HCT116 (cell line): ENCODE measurements around the gene KCNK13. TPM values are rescaled to one million over a fixed set of nuclear protein-coding genes. Genes with fewer than 3 reads are reported as not detected.

Source experiments
- ATAC-seq: fragments of 200-7000 bp; cut with Tn5 transposase; 2 replicates; pipeline ENCODE4 v1.9.1; 2020; ENCODE audit warnings: mild to moderate bottlenecking, moderate library complexity
- Bru-seq: library from RNA; stranded (reverse); fragments of 400-500 nt; gene quantifications from one replicate; lab custom pipeline; 2021; lab: Mats Ljungman, UMichigan
- BruChase-seq, 2 experiments: library from RNA; stranded (reverse); fragments of 400-500 nt; gene quantifications; one replicate each; lab custom pipeline; 2021; lab: Mats Ljungman, UMichigan
- BruUV-seq: library from RNA; stranded (reverse); fragments of 400-500 nt; replicated peaks from 2 replicates; lab custom pipeline; 2021; lab: Mats Ljungman, UMichigan
- CTCF ChIA-PET: fragments of 300-600 bp; sonication (Branson Sonifier 250); formaldehyde crosslinking; loops from one replicate; lab custom pipeline; 2021; ENCODE audit warnings: antibody characterized with exemption; lab: Charles Lee
- POLR2A ChIA-PET: fragments of 300-600, 350-600 bp; sonication (Branson Sonifier 250); formaldehyde crosslinking; loops from one replicate; lab custom pipeline; 2021; ENCODE audit warnings: antibody characterized with exemption; lab: Charles Lee
- RAD21 ChIA-PET, 2 experiments: fragments of 300-600 bp; sonication (Branson Sonifier 250); formaldehyde crosslinking; loops; one replicate each; lab custom pipeline; 2023; ENCODE audit warnings: low total read pairs in 2 of 2; ENCODE audit not compliant: uncharacterized antibody in 2 of 2, unreplicated experiment in 2 of 2, low non-redundant PET in 1 of 2; lab: Charles Lee
- DNase-seq: peaks from one replicate; pipeline ENCODE4 v3.0.0-alpha.2; 2010; ENCODE audit warnings: low read depth, low spot score
- H2AFZ ChIP-seq: fragments of 200-600 bp; shearing (Covaris generic), sonication (generic); 2 replicates; pipeline ENCODE4 v1.6.1; 2017; ENCODE audit warnings: low read depth, mixed run types, mixed read lengths, antibody characterized with exemption, low read length; ENCODE audit not compliant: poor library complexity, severe bottlenecking
- H3K27ac ChIP-seq: 2 replicates; pipeline ENCODE4 v1.5.1; 2012; ENCODE audit warnings: low read depth, low read length
- H3K27me3 ChIP-seq: fragments of 200-600 bp; sonication (generic); 2 replicates; pipeline ENCODE4 v1.6.1; 2016; ENCODE audit warnings: mixed run types, low read length, mixed read lengths; ENCODE audit not compliant: insufficient read depth
- H3K36me3 ChIP-seq, 2 experiments: fragments of 200-500 bp in 1 of 2; fragments of 200-600 bp in 1 of 2; sonication (Bioruptor generic) in 1 of 2; sonication (generic) in 1 of 2; 2 replicates each; pipeline versions ENCODE4 v1.5.1 to v1.6.1; 2014 to 2016; ENCODE audit warnings: low read length in 2 of 2, inconsistent platforms in 1 of 2, mixed read lengths in 1 of 2, mixed run types in 1 of 2; ENCODE audit not compliant: insufficient read depth in 2 of 2, control insufficient read depth in 1 of 2
- H3K4me1 ChIP-seq, 2 experiments: fragments of 200-600 bp in 1 of 2; sonication (generic) in 1 of 2; 2 replicates each; pipeline versions ENCODE4 v1.5.1 to v1.6.1; 2012 to 2017; ENCODE audit warnings: low read length in 2 of 2, inconsistent platforms in 1 of 2, mild to moderate bottlenecking in 1 of 2, mixed read lengths in 1 of 2, mixed run types in 1 of 2, moderate library complexity in 1 of 2; ENCODE audit not compliant: insufficient read depth in 2 of 2, control insufficient read depth in 1 of 2
- H3K4me2 ChIP-seq: fragments of 200-600 bp; sonication (generic); 2 replicates; pipeline ENCODE4 v1.6.1; 2017; ENCODE audit warnings: mixed run types, low read length, mixed read lengths
- H3K4me3 ChIP-seq, 2 experiments: fragments of 200-600 bp in 1 of 2; sonication (generic) in 1 of 2; replicated peaks in 1 of 2; 2 replicates each; pipeline ENCODE4 v1.5.1; 2011 to 2016; ENCODE audit warnings: low read length in 2 of 2, control low read depth in 1 of 2, low read depth in 1 of 2, mild to moderate bottlenecking in 1 of 2, mixed read lengths in 1 of 2, mixed run types in 1 of 2
- H3K79me2 ChIP-seq: fragments of 200-600 bp; sonication (generic); 2 replicates; pipeline ENCODE4 v1.6.1; 2017; ENCODE audit warnings: mild to moderate bottlenecking, mixed run types, low read length, moderate library complexity, mixed read lengths; ENCODE audit not compliant: insufficient read depth
- H3K9ac ChIP-seq: fragments of 200-600 bp; sonication (generic); 2 replicates; pipeline ENCODE4 v1.6.1; 2016; ENCODE audit warnings: low read length, mixed read lengths
- H3K9me2 ChIP-seq: fragments of 200-600 bp; sonication (generic), shearing (Covaris generic); 2 replicates; pipeline ENCODE4 v1.6.1; 2017; ENCODE audit warnings: mixed run types, mild to moderate bottlenecking, moderate library complexity; ENCODE audit not compliant: insufficient read depth
- H3K9me3 ChIP-seq, 2 experiments: fragments of 200-500 bp in 1 of 2; fragments of 200-600 bp in 1 of 2; sonication (Bioruptor generic) in 1 of 2; sonication (generic) in 1 of 2; 2 replicates each; pipeline ENCODE4 v1.6.1; 2014 to 2017; ENCODE audit warnings: low read length in 2 of 2, mixed read lengths in 2 of 2, inconsistent platforms in 1 of 2, low read depth in 1 of 2, mild to moderate bottlenecking in 1 of 2, mixed run types in 1 of 2, moderate library complexity in 1 of 2; ENCODE audit not compliant: control insufficient read depth in 1 of 2, insufficient read depth in 1 of 2
- H4K20me1 ChIP-seq: fragments of 200-600 bp; sonication (generic), shearing (Covaris generic); 2 replicates; pipeline ENCODE4 v1.6.1; 2017; ENCODE audit warnings: mixed run types, mild to moderate bottlenecking, moderate library complexity; ENCODE audit not compliant: insufficient read depth
- EGR1 ChIP-seq: IDR thresholded peaks from 2 replicates; pipeline ENCODE4 v1.6.1; 2012; ENCODE audit warnings: low read depth
- ELF1 ChIP-seq: IDR thresholded peaks from 2 replicates; pipeline ENCODE4 v1.6.1; 2012; ENCODE audit warnings: low read depth, borderline replicate concordance
- EZH2phosphoT487 ChIP-seq: fragments of 200-600 bp; IDR thresholded peaks from 2 replicates; pipeline ENCODE4 v1.6.1; 2018; ENCODE audit warnings: antibody characterized with exemption, borderline replicate concordance
- JUND ChIP-seq: IDR thresholded peaks from 2 replicates; pipeline ENCODE4 v1.6.1; 2012
- POLR2AphosphoS5 ChIP-seq: IDR thresholded peaks from 2 replicates; pipeline ENCODE4 v1.6.1; 2011; ENCODE audit warnings: mild to moderate bottlenecking, low read depth, low read length, moderate library complexity
- RAD21 ChIP-seq: IDR thresholded peaks from 2 replicates; pipeline ENCODE4 v1.6.1; 2012; ENCODE audit warnings: low read depth, mild to moderate bottlenecking
- SP1 ChIP-seq: IDR thresholded peaks from 2 replicates; pipeline ENCODE4 v1.6.1; 2012; ENCODE audit warnings: low read depth
- TCF7L2 ChIP-seq: IDR thresholded peaks from 2 replicates; pipeline ENCODE4 v1.7.0; 2011; ENCODE audit warnings: borderline replicate concordance, inconsistent platforms; ENCODE audit not compliant: insufficient read depth, insufficient read length; ENCODE audit errors: extremely low read depth
- ZFX ChIP-seq: fragments of 450-650 bp; IDR thresholded peaks from 2 replicates; pipeline ENCODE4 v1.6.1; 2017
- ZNF274 ChIP-seq: fragments of 200-500 bp; sonication (Bioruptor generic); IDR thresholded peaks from 2 replicates; pipeline ENCODE4 v1.6.1; 2014; ENCODE audit warnings: mild to moderate bottlenecking, low read depth, low read length, inconsistent platforms
- intact Hi-C: fragments of 100-400 bp; cut with micrococcal nuclease; formaldehyde crosslinking; loops from 2 replicates; pipeline ENCODE4 v1.10.0; 2022
- long read RNA-seq: library from polyadenylated mRNA; unstranded; transcript quantifications from one replicate; pipeline ENCODE4 v2.0.0, GENCODE V29; 2021; ENCODE audit not compliant: unreplicated experiment
- polyA plus RNA-seq: library from polyadenylated mRNA; unstranded; fragments of >200 nt; gene quantifications from 2 replicates; pipeline ENCODE4 v1.2.1, GENCODE V29; 2012; ENCODE audit warnings: missing spikeins
- total RNA-seq: library from RNA; stranded (reverse); gene quantifications from one replicate; pipeline ENCODE4 v1.2.1, GENCODE V29; 2021; ENCODE audit not compliant: unreplicated experiment
- TF ChIP-seq, protein P1 (sequence below): IDR thresholded peaks from 2 replicates; pipeline ENCODE4 v1.6.1; 2012; ENCODE audit warnings: low read depth
- TF ChIP-seq, protein P2 (sequence below): IDR thresholded peaks from 2 replicates; pipeline ENCODE4 v1.6.1; 2011; ENCODE audit warnings: mild to moderate bottlenecking, low read length, moderate library complexity; ENCODE audit not compliant: insufficient replicate concordance; ENCODE audit errors: extremely low read depth

The KCNK13 gene
- total RNA-seq (2.2 TPM), Bru-seq, nascent RNA (percentile 33 among the genes with signal in this experiment), BruChase-seq, experiment 1, labeled RNA remaining after a 6-hour chase (percentile 26 among the genes with signal in this experiment), BruChase-seq, experiment 2, labeled RNA remaining after a 2-hour chase (percentile 34 among the genes with signal in this experiment)
- 0.82 and 1.2 TPM in 2 replicates for polyA plus RNA-seq
- long read RNA-seq, partial matches to known transcripts: 0 of 3 reads
- long read RNA-seq, other reads (novel, unspliced or antisense): 3 of 3 reads

DNA sequence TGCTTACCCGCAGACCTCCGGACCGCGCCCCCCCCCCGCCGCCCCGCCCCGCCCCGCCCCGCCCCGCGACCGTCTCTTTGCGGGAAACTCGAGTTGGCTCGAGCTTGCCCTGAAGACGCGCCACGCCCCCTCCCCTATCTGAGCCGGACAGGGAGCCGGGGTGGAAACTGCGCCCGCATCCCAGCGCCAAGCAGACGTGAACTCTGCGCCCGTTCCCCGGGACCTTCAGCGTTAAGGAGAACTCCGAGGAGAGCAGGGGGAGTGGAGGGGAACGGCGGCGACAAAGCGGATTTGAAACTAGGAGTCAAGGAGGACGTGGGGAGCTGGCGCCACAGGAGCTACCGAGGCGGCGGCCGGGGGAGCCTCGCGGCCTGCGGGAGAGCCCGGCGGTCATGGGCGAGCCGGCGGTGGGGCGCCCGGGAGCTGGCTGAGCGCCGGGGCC, at the start of gene KCNK13:
Gene KCNK13 (plus strand): TSS at position 310 of the 442 bp plus-strand sequence. CDS start 212 bp downstream, outside the sequence.
- no TSS peak for BruUV-seq
- ATAC-seq: no peak
- Histone ChIP-seq H3K4me2 (peak within 1 kb of the TSS; percentile 89), H2AFZ (peak within 1 kb of the TSS; percentile 52), H4K20me1 (no peaks in the 10 kb centered on the region), H3K36me3 (no peaks in the 10 kb centered on the region), H3K4me1 (peaks cover 0 to 16% of the 10 kb centered on the region in 2 experiments; a peak in 2 of 4 replicates), H3K9me3 (no peaks in the 10 kb centered on the region), H3K79me2 (no peaks in the 10 kb centered on the region), H3K9ac (peak within 1 kb of the TSS; percentile 57), H3K9me2 (no peaks in the 10 kb centered on the region), H3K27me3 (no peaks in the 10 kb centered on the region), H3K4me3 (peak within 1 kb of the TSS; percentile 49 to 73), H3K27ac (peak within 1 kb of the TSS; percentile 23; the same call in 1 of the 2 replicates)
- TF ChIP-seq, protein P1, sequence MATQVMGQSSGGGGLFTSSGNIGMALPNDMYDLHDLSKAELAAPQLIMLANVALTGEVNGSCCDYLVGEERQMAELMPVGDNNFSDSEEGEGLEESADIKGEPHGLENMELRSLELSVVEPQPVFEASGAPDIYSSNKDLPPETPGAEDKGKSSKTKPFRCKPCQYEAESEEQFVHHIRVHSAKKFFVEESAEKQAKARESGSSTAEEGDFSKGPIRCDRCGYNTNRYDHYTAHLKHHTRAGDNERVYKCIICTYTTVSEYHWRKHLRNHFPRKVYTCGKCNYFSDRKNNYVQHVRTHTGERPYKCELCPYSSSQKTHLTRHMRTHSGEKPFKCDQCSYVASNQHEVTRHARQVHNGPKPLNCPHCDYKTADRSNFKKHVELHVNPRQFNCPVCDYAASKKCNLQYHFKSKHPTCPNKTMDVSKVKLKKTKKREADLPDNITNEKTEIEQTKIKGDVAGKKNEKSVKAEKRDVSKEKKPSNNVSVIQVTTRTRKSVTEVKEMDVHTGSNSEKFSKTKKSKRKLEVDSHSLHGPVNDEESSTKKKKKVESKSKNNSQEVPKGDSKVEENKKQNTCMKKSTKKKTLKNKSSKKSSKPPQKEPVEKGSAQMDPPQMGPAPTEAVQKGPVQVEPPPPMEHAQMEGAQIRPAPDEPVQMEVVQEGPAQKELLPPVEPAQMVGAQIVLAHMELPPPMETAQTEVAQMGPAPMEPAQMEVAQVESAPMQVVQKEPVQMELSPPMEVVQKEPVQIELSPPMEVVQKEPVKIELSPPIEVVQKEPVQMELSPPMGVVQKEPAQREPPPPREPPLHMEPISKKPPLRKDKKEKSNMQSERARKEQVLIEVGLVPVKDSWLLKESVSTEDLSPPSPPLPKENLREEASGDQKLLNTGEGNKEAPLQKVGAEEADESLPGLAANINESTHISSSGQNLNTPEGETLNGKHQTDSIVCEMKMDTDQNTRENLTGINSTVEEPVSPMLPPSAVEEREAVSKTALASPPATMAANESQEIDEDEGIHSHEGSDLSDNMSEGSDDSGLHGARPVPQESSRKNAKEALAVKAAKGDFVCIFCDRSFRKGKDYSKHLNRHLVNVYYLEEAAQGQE: no peak
- TF ChIP-seq ELF1: no peak
- no peak for TF ChIP-seq TCF7L2
- TF ChIP-seq ZNF274: no peak
- no peak for TF ChIP-seq EZH2phosphoT487
- no peak for TF ChIP-seq ZFX
- TF ChIP-seq EGR1: no peak
- no peak for TF ChIP-seq SP1
- TF ChIP-seq JUND: no peak
- TF ChIP-seq, protein P2, sequence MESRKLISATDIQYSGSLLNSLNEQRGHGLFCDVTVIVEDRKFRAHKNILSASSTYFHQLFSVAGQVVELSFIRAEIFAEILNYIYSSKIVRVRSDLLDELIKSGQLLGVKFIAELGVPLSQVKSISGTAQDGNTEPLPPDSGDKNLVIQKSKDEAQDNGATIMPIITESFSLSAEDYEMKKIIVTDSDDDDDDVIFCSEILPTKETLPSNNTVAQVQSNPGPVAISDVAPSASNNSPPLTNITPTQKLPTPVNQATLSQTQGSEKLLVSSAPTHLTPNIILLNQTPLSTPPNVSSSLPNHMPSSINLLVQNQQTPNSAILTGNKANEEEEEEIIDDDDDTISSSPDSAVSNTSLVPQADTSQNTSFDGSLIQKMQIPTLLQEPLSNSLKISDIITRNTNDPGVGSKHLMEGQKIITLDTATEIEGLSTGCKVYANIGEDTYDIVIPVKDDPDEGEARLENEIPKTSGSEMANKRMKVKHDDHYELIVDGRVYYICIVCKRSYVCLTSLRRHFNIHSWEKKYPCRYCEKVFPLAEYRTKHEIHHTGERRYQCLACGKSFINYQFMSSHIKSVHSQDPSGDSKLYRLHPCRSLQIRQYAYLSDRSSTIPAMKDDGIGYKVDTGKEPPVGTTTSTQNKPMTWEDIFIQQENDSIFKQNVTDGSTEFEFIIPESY: no peak
- no peak for TF ChIP-seq POLR2AphosphoS5
- no peak for TF ChIP-seq RAD21
- CTCF ChIA-PET: no interaction called here
- POLR2A ChIA-PET: no interaction called here
- no peak for DNase-seq
- RAD21 ChIA-PET: no interaction called here
- intact Hi-C loops: no loop called here
